ENCODE data around the gene MYDGF. TPM values are rescaled to one million over a fixed set of nuclear protein-coding genes. Genes with fewer than 3 reads are reported as not detected.

The MYDGF gene
- total and polyA plus RNA-seq, 2 of the 13 experiments (the other 11 are each of a cell fraction or from before 2014, with no cell fraction given): 116 to 198 TPM

Other genes starting within 250 kb of the MYDGF start
- gene UBXN6, start 212.5 kb downstream of the MYDGF start, total RNA-seq (2016; rRNA removed; fragmentation: Illumina TruSeq; extraction: Trizol): 33.6 and 35.5 TPM in 2 replicates
- gene UBXN6, start 212.5 kb downstream of the MYDGF start, polyA plus RNA-seq (2011; rRNA removed): 34.9 and 44.2 TPM in 2 replicates
- gene HDGFL2, start 198.0 kb downstream of the MYDGF start, total RNA-seq (2016; rRNA removed; fragmentation: Illumina TruSeq; extraction: Trizol): 47.9 and 51.1 TPM in 2 replicates
- gene HDGFL2, start 198.0 kb downstream of the MYDGF start, polyA plus RNA-seq (2011; rRNA removed): 20.0 and 26.0 TPM in 2 replicates
- 0.80 and 1.3 TPM in 2 replicates for gene PLIN4, start 151.9 kb downstream of the MYDGF start, total RNA-seq (2016; rRNA removed; fragmentation: Illumina TruSeq; extraction: Trizol)
- gene PLIN4, start 151.9 kb downstream of the MYDGF start, polyA plus RNA-seq (2011; rRNA removed): 1.1 and 1.9 TPM in 2 replicates
- 1.6 and 1.8 TPM in 2 replicates for gene PLIN5, start 135.1 kb downstream of the MYDGF start, total RNA-seq (2016; rRNA removed; fragmentation: Illumina TruSeq; extraction: Trizol)
- 4.8 and 6.3 TPM in 2 replicates for gene PLIN5, start 135.1 kb downstream of the MYDGF start, polyA plus RNA-seq (2011; rRNA removed)
- 7.1 and 12.0 TPM in 2 replicates for gene LRG1, start 130.3 kb downstream of the MYDGF start, total RNA-seq (2016; rRNA removed; fragmentation: Illumina TruSeq; extraction: Trizol)
- 39.3 and 48.9 TPM in 2 replicates for gene LRG1, start 130.3 kb downstream of the MYDGF start, polyA plus RNA-seq (2011; rRNA removed)
- 37.0 and 67.1 TPM in 2 replicates for gene SEMA6B, start 110.7 kb downstream of the MYDGF start, total RNA-seq (2016; rRNA removed; fragmentation: Illumina TruSeq; extraction: Trizol)
- 45.5 and 56.2 TPM in 2 replicates for gene SEMA6B, start 110.7 kb downstream of the MYDGF start, polyA plus RNA-seq (2011; rRNA removed)
- gene TNFAIP8L1, start 30.8 kb downstream of the MYDGF start, total RNA-seq (2016; rRNA removed; fragmentation: Illumina TruSeq; extraction: Trizol): 18.9 and 21.4 TPM in 2 replicates
- 13.4 and 14.2 TPM in 2 replicates for gene TNFAIP8L1, start 30.8 kb downstream of the MYDGF start, polyA plus RNA-seq (2011; rRNA removed)
- gene DPP9, start 53.5 kb upstream of the MYDGF start, total RNA-seq (2016; rRNA removed; fragmentation: Illumina TruSeq; extraction: Trizol): 25.8 and 26.6 TPM in 2 replicates
- gene DPP9, start 53.5 kb upstream of the MYDGF start, polyA plus RNA-seq (2011; rRNA removed): 8.4 and 9.4 TPM in 2 replicates
- gene FEM1A, start 121.4 kb upstream of the MYDGF start, total RNA-seq (2016; rRNA removed; fragmentation: Illumina TruSeq; extraction: Trizol): 10.8 and 11.6 TPM in 2 replicates
- gene FEM1A, start 121.4 kb upstream of the MYDGF start, polyA plus RNA-seq (2011; rRNA removed): 3.2 and 4.2 TPM in 2 replicates
- gene TICAM1, start 161.4 kb upstream of the MYDGF start, total RNA-seq (2016; rRNA removed; fragmentation: Illumina TruSeq; extraction: Trizol): 0.95 and 1.3 TPM in 2 replicates
- 0.33 and 0.61 TPM in 2 replicates for gene TICAM1, start 161.4 kb upstream of the MYDGF start, polyA plus RNA-seq (2011; rRNA removed)
- gene PLIN3, start 197.3 kb upstream of the MYDGF start, total RNA-seq (2016; rRNA removed; fragmentation: Illumina TruSeq; extraction: Trizol): 49.3 and 59.8 TPM in 2 replicates
- gene PLIN3, start 197.3 kb upstream of the MYDGF start, polyA plus RNA-seq (2011; rRNA removed): 57.9 and 69.4 TPM in 2 replicates
- not detected in 2 replicates for gene ARRDC5, start 232.6 kb upstream of the MYDGF start, total RNA-seq (2016; rRNA removed; fragmentation: Illumina TruSeq; extraction: Trizol)
- not detected in 2 replicates for gene ARRDC5, start 232.6 kb upstream of the MYDGF start, polyA plus RNA-seq (2011; rRNA removed)
- gene UHRF1, start 239.2 kb upstream of the MYDGF start, total RNA-seq (2016; rRNA removed; fragmentation: Illumina TruSeq; extraction: Trizol): 77.7 and 78.4 TPM in 2 replicates
- 6.6 and 6.8 TPM in 2 replicates for gene UHRF1, start 239.2 kb upstream of the MYDGF start, polyA plus RNA-seq (2011; rRNA removed)

Measured in HepG2 (cell line).